Activated CD4-positive, alpha-beta T cell treated with anti-CD3 and anti-CD28 coated beads for 4 hours (primary cell): ENCODE measurements around the gene MACROD1.

ENCODE experiments used
- DNase-seq, 2 donors: peaks; one replicate each; pipeline ENCODE4 v3.0.0-alpha.2; 2020

Gene MACROD1

DNA sequence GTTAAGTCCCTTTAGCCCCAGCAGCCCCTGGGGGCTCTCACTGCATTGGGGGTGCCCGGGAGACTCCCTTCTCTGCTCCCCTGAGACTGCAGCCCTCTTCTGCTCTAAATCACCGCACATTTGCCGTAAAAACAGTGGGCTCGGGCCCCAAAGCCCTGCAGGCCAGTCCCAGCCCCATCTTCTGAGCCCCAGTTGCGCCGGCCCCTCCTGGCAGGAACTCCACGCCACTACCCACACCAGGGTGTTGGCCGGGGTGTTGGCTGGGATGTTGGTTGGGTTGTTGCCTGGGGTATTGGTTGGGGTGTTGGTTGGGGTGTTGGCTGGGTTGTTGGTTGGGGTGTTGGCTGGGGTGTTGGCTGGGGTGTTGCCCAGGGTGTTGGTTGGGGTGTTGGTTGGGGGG, 156.2 kb downstream of the MACROD1 start:
- DNase-seq = no peak

- no peak for DNase-seq
These were observed 156.8 kb downstream of the MACROD1 start for GRCh38 chr11:64008914-64009633.

- no peak for DNase-seq
These were observed 157.5 kb downstream of the MACROD1 start for GRCh38 chr11:64008283-64008913.

GRCh38 chr11:64007629-64008282, 158.2 kb downstream of the MACROD1 start:
- DNase-seq = no peak

GRCh38 chr11:64007160-64007628, 158.7 kb downstream of the MACROD1 start:
- DNase-seq = no peak

DNA sequence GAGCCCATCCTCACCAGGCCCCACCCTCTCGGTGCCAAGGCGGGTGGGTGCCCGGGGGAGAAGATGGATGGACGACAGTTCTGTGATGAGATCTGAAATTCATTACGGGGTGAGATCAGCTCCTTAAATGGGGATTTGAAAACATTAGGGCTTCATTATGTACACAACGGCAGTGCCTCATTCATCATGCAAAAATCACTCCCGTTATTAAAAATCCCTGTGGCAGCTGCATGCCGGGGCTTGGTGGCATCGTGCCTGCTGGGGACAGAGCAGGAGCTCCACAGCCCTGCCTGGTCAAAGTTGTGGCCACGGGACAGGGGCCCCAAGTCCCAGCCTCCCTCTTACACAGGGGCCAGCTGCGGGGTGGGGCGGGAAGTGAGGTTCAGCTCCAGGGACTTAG, 159.5 kb downstream of the MACROD1 start:
- DNase-seq = no peak

DNA sequence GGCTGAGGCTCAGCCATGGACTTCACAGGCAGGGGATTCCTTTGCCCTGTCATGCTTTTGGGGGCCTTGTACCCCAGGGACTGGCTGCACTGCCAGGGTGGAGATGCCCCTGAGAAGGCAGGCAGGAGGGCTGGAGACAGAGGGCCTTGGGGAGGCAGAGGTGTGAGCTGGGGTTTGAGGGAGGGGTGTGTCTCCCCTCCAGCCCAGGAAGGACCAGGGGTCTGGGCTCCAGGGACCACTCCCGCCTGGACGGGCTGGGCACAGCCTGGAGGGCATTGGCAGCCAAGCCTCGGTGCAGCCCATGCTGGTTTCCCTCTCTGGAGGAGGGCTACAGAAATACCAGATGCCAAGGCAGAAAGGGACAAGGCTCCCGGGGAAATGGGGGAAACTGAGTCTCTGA, 160.2 kb downstream of the MACROD1 start:
- DNase-seq = no peak

- no peak for DNase-seq
These were observed 161.3 kb downstream of the MACROD1 start for GRCh38 chr11:64004590-64004984.

DNA sequence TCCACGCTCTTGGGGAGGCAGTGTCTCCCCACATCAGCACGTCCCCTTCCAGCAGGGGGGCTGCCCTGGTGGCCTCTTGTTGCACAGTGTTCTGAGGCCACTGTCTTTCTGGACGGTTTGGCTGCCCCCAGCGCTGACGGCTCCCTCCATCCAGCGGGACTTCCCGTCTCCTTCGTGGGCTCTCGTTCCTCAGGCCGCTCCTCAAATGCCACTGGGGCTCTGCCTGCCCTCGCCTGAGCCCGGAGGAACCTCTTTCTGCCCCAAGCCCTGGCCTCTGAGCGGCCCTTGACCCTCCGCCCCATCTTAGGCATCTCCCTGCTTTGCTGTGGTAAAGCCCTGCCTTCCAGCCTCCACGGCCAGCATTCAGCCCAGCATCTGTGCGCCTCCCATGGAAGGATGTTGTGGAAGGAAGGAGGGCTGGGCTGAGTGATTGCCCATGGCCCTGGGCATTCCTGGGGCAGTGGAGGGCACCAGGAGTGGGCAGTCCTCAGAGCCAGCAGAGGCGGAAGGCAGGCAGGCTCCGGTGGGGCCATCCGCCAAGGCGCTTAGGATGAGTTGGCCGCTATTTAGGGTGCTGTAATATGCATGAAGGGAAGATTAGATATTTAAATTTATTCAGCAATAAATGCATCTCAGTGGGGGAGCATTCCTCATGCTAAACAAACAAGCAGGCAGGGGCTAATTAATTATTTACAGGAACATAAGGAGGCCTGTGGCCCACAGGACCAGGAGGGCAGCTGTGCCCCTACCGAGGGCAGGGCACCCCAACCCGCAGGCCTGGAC, 161.9 kb downstream of the MACROD1 start:
- no peak for DNase-seq

DNA sequence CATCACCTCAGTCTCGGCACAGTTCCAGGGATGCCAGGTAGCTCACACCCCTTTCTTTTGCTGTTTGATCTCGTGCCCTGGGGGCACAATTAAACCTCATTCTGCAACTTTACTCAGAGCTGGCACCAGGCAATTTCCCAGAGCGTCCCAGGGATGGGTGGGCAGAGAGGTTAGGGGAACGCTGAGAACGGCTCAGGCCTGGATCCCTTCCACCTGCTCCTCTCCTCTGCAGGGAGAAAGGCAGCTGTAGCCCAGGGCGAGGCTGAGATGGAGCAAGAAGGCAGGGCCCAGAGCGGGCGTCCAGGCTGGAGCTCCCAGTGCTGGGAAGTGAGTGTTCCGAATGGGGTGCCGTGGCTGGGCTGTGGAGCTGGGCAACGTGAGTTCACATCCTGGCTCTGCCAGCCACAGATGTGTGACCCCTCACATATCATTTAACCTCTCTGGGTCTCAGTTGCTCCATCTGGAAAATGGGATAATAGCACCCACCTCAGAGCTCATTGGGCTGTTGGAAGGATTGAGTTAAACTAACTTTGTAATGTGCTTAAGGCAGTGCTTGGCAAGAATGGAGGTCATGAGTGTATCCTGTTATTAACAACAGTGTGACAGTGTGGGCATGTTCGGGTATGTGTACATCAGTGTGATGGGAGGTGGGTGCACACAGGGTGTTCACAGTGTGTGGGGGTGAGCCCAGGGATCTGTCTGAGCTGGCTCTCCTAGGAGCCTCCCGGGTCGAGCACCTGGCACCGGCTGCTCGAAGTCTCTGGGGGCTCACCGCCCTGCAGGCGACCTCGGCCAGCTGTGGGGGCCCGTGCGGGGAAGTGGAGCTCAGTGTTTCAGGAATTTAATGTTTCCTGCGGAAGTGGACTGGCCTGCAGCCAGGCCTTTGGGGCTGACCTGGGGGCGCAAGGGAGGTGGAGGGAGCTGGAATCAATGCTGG, 164.2 kb downstream of the MACROD1 start:
- DNase-seq = no peak

GRCh38 chr11:64000740-64001483, 165.0 kb downstream of the MACROD1 start:
- no peak for DNase-seq

GRCh38 chr11:64000026-64000739, 165.7 kb downstream of the MACROD1 start:
- peak; percentile 67 to 68 for DNase-seq

GRCh38 chr11:63999349-64000025, 166.4 kb downstream of the MACROD1 start:
- DNase-seq = peak; percentile 72 to 74

GRCh38 chr11:63998558-63999348, 167.2 kb downstream of the MACROD1 start:
- DNase-seq = no peak

GRCh38 chr11:63997801-63998337, 168.0 kb downstream of the MACROD1 start:
- no peak for DNase-seq

GRCh38 chr11:63997104-63997700, 168.7 kb downstream of the MACROD1 start:
- no peak for DNase-seq

GRCh38 chr11:63996512-63996911, 169.4 kb downstream of the MACROD1 start:
- DNase-seq = no peak

DNA sequence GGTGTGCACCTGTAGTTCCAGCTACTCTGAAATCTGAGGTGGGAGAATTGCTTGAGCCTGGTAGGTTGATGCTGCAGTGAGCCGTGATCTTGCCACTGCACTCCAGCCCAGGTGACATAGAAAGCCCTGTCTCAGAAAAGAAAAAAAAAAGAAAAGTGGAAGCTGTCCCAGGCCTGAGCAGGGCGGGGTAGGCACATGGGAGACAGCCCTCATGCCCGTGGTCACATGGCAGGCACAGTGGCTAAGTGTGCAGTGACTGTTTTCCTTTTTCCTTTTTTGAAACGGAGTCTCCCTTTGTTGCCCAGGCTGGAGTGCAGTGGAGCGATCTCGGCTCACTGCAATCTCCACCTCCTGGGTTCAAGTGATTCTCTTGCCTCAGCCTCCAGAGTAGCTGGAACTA, 171.9 kb downstream of the MACROD1 start:
- DNase-seq = no peak
